ENCODE measurements around the gene RASA2. TPM values are rescaled to one million over a fixed set of nuclear protein-coding genes. Genes with fewer than 3 reads are reported as not detected.
"Not testable (repeated sequence)": the region's sequence is repeated elsewhere in the genome, so short reads cannot be mapped to it uniquely, and the experiment has no call there.

The RASA2 gene
- total RNA-seq, 4 donors from 2014 or later = 22.3 to 43.7 (median 33.6) TPM

GRCh38 chr3:141618103-141618910 lies 131.5 kb downstream of the RASA2 start:
- Histone ChIP-seq H3K36me3 (peaks cover 0 to 2% (median 0%) of the 10 kb centered on the region in 3 donors), H3K27ac (peak overlapping the region in 2 of 4 donors; percentile 48 to 84), H3K9me3 (no peaks in the 10 kb centered on the region), H3K4me3 (no peak overlapping the region), H3K27me3 (no peaks in the 10 kb centered on the region), H3K4me1 (peaks cover 0 to 9% (median 0%) of the 10 kb centered on the region in 4 donors)
- DNase-seq = no peak
- TF ChIP-seq CTCF (IDR thresholded peaks at IDR 0.05) = peak in 3 of 6 experiments; percentile 34 to 36 (median 35)
- TF ChIP-seq POLR2A (IDR thresholded peaks at IDR 0.05) = no peak

- Histone ChIP-seq H3K9me3 (no peaks in the 10 kb centered on the region), H3K27me3 (no peaks in the 10 kb centered on the region), H3K4me1 (peaks cover 0 to 9% (median 0%) of the 10 kb centered on the region in 4 donors), H3K27ac (peak overlapping the region in 2 of 4 donors; percentile 48 to 84), H3K36me3 (no peaks in the 10 kb centered on the region), H3K4me3 (no peak overlapping the region)
- DNase-seq = no peak
- TF ChIP-seq POLR2A (IDR thresholded peaks at IDR 0.05) (no peak), CTCF (IDR thresholded peaks at IDR 0.05) (no peak)
Observed at GRCh38 chr3:141618938-141619337, 132.1 kb downstream of the RASA2 start.

GRCh38 chr3:141619450-141619849 lies 132.6 kb downstream of the RASA2 start:
- Histone ChIP-seq H3K27me3 (no peaks in the 10 kb centered on the region), H3K9me3 (no peaks in the 10 kb centered on the region), H3K27ac (no peak overlapping the region), H3K36me3 (no peaks in the 10 kb centered on the region), H3K4me3 (no peak overlapping the region), H3K4me1 (peaks cover 0 to 9% (median 0%) of the 10 kb centered on the region in 4 donors)
- DNase-seq = no peak
- TF ChIP-seq POLR2A (IDR thresholded peaks at IDR 0.05) (no peak), CTCF (IDR thresholded peaks at IDR 0.05) (no peak)

GRCh38 chr3:141623691-141624090 lies 136.9 kb downstream of the RASA2 start:
- TF ChIP-seq POLR2A (IDR thresholded peaks at IDR 0.05) = no peak
- no peak for TF ChIP-seq CTCF (IDR thresholded peaks at IDR 0.05)
- H3K36me3 ChIP-seq = no peaks in the 10 kb centered on the region
- DNase-seq = peak in 2 of 3 donors; percentile 61 to 73
- no peaks in the 10 kb centered on the region for H3K27me3 ChIP-seq
- H3K27ac ChIP-seq = no peak overlapping the region
- H3K4me3 ChIP-seq = no peak overlapping the region
- H3K9me3 ChIP-seq = peaks cover 0 to 6% (median 2%) of the 10 kb centered on the region in 4 donors
- H3K4me1 ChIP-seq = peaks cover 0 to 8% (median 0%) of the 10 kb centered on the region in 4 donors

GRCh38 chr3:141625506-141625905 lies 138.7 kb downstream of the RASA2 start:
- DNase-seq = no peak
- no peaks in the 10 kb centered on the region for H3K4me1 ChIP-seq
- H3K4me3 ChIP-seq = no peak overlapping the region
- no peak overlapping the region for H3K27ac ChIP-seq
- no peaks in the 10 kb centered on the region for H3K27me3 ChIP-seq
- TF ChIP-seq CTCF (IDR thresholded peaks at IDR 0.05) (no peak), POLR2A (IDR thresholded peaks at IDR 0.05) (no peak)
- peaks cover 0 to 7% (median 3%) of the 10 kb centered on the region in 4 donors for H3K9me3 ChIP-seq
- H3K36me3 ChIP-seq = no peaks in the 10 kb centered on the region

- not testable (repeated sequence) for H3K27me3 ChIP-seq, DNase-seq, H3K4me1 ChIP-seq, H3K27ac ChIP-seq, H3K36me3 ChIP-seq, H3K4me3 ChIP-seq, H3K9me3 ChIP-seq
Observed at GRCh38 chr3:141628334-141628733, 141.5 kb downstream of the RASA2 start.

GRCh38 chr3:141628868-141629441 lies 142.1 kb downstream of the RASA2 start:
- H3K9me3 ChIP-seq, H3K4me3 ChIP-seq, H3K36me3 ChIP-seq, H3K27me3 ChIP-seq, H3K4me1 ChIP-seq, DNase-seq, H3K27ac ChIP-seq: not testable (repeated sequence)
